ENCODE data around the gene PTPRB. TPM values are rescaled to one million over a fixed set of nuclear protein-coding genes. Genes with fewer than 3 reads are reported as not detected.

PTPRB gene
- total RNA-seq, 1 experiment from 2014 or later: not detected

- H3K27ac ChIP-seq (ENCODE audit: low read depth, low read length, poor library complexity, severe bottlenecking): no peak overlapping the region
- no peaks in the 10 kb centered on the region for H3K36me3 ChIP-seq (ENCODE audit: insufficient read depth, low read length, poor library complexity, severe bottlenecking)
- no peaks in the 10 kb centered on the region for H3K27me3 ChIP-seq (replicated peaks; ENCODE audit: insufficient read depth, low read depth, low read length, poor library complexity)
- ChIA-PET POLR2A (ENCODE audit: low non-redundant PET) (no interaction called here), CTCF (no interaction called here)
- DNase-seq (ENCODE audit: low spot score): no peak
- BruUV-seq (replicated peaks): no TSS peak
- H3K4me3 ChIP-seq (ENCODE audit: low read depth, low read length, poor library complexity, severe bottlenecking): no peak overlapping the region
- TF ChIP-seq CTCF (conservative IDR thresholded peaks at IDR 0.05; ENCODE audit: low read depth, low read length) (no peak), EZH2 (IDR thresholded peaks at IDR 0.05; ENCODE audit: borderline replicate concordance, low read depth, low read length, poor library complexity, severe bottlenecking) (no peak)
- no peaks in the 10 kb centered on the region for H3K9me3 ChIP-seq (ENCODE audit: low read depth, low read length, poor library complexity, severe bottlenecking)
- H3K4me1 ChIP-seq (ENCODE audit: insufficient read depth, low read length, poor library complexity, severe bottlenecking): no peaks in the 10 kb centered on the region
- intact Hi-C loops (cut with micrococcal nuclease; ENCODE audit: unreplicated experiment): no loop called here
Observed at GRCh38 chr12:70652451-70652850, 15.2 kb upstream of the PTPRB start.

- Histone ChIP-seq H3K4me1 (ENCODE audit: insufficient read depth, low read length, poor library complexity, severe bottlenecking) (peaks cover 17% of the 10 kb centered on the region), H3K9me3 (ENCODE audit: low read depth, low read length, poor library complexity, severe bottlenecking) (no peaks in the 10 kb centered on the region), H3K27me3 (replicated peaks; ENCODE audit: insufficient read depth, low read depth, low read length, poor library complexity) (no peaks in the 10 kb centered on the region), H3K4me3 (ENCODE audit: low read depth, low read length, poor library complexity, severe bottlenecking) (no peak overlapping the region), H3K36me3 (ENCODE audit: insufficient read depth, low read length, poor library complexity, severe bottlenecking) (no peaks in the 10 kb centered on the region), H3K27ac (ENCODE audit: low read depth, low read length, poor library complexity, severe bottlenecking) (no peak overlapping the region)
- intact Hi-C loops (cut with micrococcal nuclease; ENCODE audit: unreplicated experiment): no loop called here
- no peak for DNase-seq (ENCODE audit: low spot score)
- ChIA-PET CTCF (no interaction called here), POLR2A (ENCODE audit: low non-redundant PET) (no interaction called here)
- BruUV-seq (replicated peaks): no TSS peak
- no peak for TF ChIP-seq CTCF (conservative IDR thresholded peaks at IDR 0.05; ENCODE audit: low read depth, low read length)
Observed at GRCh38 chr12:70648831-70649230, 11.6 kb upstream of the PTPRB start.

GRCh38 chr12:70648191-70648590 lies 11.0 kb upstream of the PTPRB start:
- Histone ChIP-seq H3K4me1 (ENCODE audit: insufficient read depth, low read length, poor library complexity, severe bottlenecking) (peaks cover 17% of the 10 kb centered on the region), H3K27me3 (replicated peaks; ENCODE audit: insufficient read depth, low read depth, low read length, poor library complexity) (no peaks in the 10 kb centered on the region), H3K9me3 (ENCODE audit: low read depth, low read length, poor library complexity, severe bottlenecking) (no peaks in the 10 kb centered on the region), H3K4me3 (ENCODE audit: low read depth, low read length, poor library complexity, severe bottlenecking) (no peak overlapping the region), H3K27ac (ENCODE audit: low read depth, low read length, poor library complexity, severe bottlenecking) (no peak overlapping the region), H3K36me3 (ENCODE audit: insufficient read depth, low read length, poor library complexity, severe bottlenecking) (no peaks in the 10 kb centered on the region)
- ChIA-PET CTCF (no interaction called here), POLR2A (ENCODE audit: low non-redundant PET) (no interaction called here)
- no peak for TF ChIP-seq CTCF (conservative IDR thresholded peaks at IDR 0.05; ENCODE audit: low read depth, low read length)
- no peak for TF ChIP-seq EZH2 (IDR thresholded peaks at IDR 0.05; ENCODE audit: borderline replicate concordance, low read depth, low read length, poor library complexity, severe bottlenecking)
- no peak for DNase-seq (ENCODE audit: low spot score)
- intact Hi-C loops (cut with micrococcal nuclease; ENCODE audit: unreplicated experiment): no loop called here
- no TSS peak for BruUV-seq (replicated peaks)
